Suppressor macrophage treated with lipopolysaccharide for 1 hour (primary cell): Measurements from ENCODE around the gene TMEM242.

Experiments used
- DNase-seq, 3 donors: peaks; one replicate each; pipeline ENCODE4 v3.0.0-alpha.2; 2020 to 2022

Gene TMEM242

GRCh38 chr6:157287923-157288322, 35.4 kb downstream of the TMEM242 start:
- DNase-seq = no peak

GRCh38 chr6:157287247-157287850, 36.0 kb downstream of the TMEM242 start:
- no peak for DNase-seq

DNA sequence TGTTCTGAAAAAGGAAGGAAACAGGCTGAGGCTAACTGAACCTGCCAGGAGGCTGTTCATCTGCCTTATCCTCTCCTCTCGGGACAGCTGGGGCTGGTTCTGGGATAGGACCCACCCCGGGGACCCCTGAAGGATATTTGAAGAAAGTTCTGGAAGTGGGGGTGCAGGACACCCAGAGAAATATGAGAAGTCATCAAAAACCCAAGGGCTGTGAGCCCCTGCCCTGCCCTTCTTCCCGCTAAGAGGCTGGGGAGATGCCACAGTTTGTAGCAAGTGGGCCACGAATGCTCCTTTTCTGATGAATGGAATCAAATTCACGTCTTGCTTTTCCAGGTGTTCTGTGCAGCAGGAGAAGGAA, 37.9 kb downstream of the TMEM242 start:
- DNase-seq = no peak

DNA sequence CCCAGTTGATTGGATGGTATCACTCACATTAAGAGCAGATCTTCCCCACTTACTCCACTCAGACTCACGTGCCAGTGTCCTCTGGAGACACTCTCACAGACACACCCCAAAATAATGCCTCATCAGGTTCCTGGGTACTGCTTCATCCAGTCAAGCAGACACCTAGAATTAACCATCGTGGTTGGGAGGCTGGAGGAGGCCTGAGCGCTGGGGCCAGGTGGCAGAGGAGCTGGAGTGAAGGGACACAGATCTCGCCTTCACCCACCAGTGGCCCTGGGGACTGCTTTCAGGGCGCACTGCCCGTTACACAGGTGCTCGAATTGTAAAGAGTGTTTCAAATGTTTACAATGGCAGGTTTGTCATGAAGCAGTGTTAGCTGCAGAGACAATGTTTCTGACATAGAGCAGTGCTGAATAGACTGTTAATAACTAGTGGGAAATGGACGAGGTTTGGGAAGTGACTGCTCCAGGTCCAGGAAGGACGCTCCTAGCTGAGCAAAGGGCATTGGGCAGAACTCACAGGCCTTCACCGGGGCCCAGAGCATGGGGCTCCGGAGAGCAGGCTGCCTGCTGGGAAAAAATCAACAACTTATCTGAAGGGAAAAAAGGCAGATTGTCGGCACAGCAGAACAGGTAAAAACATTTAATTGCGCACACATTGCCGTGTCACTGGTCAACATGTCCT, 38.4 kb downstream of the TMEM242 start:
- DNase-seq = no peak

DNA sequence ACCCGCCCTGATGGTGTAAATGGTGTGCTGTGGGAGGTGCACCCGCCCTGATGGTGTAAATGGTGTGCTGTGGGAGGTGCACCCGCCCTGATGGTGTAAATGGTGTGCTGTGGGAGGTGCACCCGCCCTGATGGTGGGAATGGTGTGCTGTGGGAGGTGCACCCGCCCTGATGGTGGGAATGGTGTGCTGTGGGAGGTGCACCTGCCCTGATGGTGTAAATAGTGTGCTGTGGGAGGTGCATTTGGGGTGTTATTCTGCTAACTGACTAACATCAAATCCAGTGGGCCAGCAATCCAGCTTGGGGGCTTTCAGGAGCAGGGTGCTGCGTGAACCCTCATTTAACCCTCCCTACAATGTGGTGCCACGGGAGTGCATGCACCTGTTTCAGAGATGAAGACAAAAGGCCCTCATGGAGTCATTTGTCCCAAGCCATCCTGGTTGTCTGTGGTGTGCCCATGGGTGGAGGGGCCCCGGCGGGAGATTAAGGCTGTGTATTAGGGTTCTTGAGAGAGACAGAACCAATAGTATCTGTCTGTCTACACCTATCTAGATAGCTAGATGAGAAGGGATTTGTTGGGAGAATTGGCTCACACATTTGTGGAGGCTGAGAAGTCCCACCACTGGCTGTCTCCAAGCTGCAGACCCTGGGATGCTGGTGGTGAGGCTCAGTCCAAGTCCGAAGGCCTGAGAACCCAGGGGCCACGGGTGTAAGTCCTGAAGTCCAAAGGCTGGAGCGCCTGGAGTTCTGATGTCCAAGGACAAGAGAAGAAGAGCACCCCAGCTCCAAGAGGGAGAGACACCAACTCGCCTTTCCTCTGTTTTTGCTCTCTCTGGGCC, 39.2 kb downstream of the TMEM242 start:
- DNase-seq = no peak

GRCh38 chr6:157283330-157283898, 39.9 kb downstream of the TMEM242 start:
- DNase-seq = no peak

DNA sequence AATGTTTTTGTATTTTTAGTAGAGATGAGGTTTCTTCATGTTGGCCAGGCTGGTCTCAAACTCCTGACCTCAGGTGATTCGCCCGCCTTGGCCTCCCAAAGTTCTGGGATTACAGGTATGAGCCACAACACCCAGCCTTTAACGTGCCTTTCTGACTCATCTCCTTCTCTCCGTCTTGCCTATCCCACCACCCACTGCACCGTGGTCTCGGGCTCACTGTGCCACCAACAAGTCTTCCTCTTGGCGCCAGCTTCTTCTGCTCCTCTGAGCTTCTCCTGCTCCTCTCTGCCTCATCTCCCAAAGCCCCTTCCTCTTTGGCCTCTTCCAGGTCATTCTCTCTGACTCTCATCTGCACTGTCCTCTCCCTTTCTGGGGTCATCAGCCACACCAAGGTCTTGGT, 41.0 kb downstream of the TMEM242 start:
- no peak for DNase-seq

DNA sequence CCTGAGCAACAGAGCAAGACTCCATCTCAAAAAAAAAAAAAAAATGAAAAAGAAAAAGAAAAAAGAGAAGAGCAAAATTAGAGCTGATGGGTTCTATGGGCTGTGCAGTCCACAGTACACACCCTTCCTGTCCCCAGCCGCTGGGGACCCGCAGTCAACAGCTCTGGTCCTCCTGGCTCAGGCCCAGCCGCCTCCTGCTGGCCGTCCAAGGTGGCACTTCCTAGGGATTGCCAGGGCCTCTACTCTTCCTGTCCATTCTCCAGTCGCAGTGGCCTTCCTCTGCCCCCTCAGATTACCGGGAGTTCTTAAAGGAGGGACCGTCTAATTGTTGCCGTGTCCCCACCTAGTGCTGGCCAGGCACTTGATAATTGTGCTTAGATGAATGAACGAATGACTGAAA, 41.7 kb downstream of the TMEM242 start:
- peak; percentile 34 to 65 (median 55) for DNase-seq

DNA sequence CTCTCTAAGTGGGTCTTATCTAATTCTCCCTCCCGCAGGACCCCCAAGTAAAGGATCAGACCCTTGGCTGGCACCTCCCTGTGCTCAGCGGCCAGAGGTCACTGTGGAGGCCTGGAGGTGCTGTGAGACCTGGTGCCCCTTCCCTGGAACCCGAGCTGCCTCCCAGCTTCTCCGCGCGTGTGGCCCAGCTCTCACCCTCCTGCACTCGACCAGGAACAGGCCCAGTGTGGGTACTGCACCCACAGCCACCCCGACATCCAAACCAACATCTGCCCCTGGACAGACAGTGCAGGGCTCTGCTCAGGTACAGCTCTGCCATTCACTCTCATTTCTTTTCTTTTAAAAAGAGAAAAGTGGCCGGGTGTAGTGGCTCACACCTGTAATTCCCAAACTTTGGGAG, 42.4 kb downstream of the TMEM242 start:
- DNase-seq = no peak

GRCh38 chr6:157280157-157280556, 43.2 kb downstream of the TMEM242 start:
- DNase-seq = no peak

GRCh38 chr6:157278171-157278570, 45.1 kb downstream of the TMEM242 start:
- no peak for DNase-seq

- no peak for DNase-seq
Measured at GRCh38 chr6:157276731-157277130, 46.6 kb downstream of the TMEM242 start.

GRCh38 chr6:157276134-157276532, 47.2 kb downstream of the TMEM242 start:
- DNase-seq = no peak

DNA sequence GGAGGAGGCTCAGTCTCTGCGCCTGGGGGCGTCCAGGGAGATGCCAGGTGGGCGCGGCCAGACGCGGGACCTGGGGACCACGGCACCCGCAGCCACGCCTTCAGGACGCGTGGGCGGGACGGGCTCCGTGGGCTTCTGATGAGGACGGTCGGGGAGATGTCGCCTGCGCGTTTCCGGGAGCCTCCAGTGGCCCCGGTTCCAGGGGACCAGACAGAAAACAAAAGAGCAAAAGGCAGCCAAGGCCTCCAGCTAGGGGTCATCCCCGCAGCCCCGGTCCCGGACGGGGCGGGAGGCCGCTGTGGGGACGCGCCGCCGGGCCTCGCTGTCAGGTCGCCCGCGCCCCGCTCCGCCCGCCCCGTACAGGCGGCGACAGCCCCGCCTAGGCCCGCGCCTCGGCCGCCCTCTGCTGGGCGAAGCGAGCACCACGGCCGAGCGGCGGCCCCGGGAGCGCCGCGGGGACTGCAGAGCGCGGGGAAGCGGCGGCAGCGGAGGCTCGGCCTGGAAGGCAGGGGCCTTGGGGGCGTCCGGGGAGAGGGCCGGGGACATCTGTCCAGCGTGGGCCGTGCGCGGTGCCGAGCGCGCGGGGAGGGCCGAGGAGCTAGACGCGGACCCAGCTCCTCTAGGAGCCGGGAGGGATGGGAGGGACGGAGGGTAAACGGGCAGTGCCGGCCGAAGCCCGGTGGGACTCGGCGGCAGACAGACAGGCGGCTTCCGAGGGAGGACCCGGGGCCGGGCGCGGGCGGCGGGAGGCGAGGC, 48.7 kb downstream of the TMEM242 start:
- peak; percentile 88 to 98 (median 93) for DNase-seq

- peak; percentile 42 to 69 (median 48) for DNase-seq
Measured at GRCh38 chr6:157273756-157274470, 49.4 kb downstream of the TMEM242 start.

- peak in 1 of 3 donors; percentile 26 for DNase-seq
Measured at GRCh38 chr6:157272866-157273755, 50.2 kb downstream of the TMEM242 start.

DNA sequence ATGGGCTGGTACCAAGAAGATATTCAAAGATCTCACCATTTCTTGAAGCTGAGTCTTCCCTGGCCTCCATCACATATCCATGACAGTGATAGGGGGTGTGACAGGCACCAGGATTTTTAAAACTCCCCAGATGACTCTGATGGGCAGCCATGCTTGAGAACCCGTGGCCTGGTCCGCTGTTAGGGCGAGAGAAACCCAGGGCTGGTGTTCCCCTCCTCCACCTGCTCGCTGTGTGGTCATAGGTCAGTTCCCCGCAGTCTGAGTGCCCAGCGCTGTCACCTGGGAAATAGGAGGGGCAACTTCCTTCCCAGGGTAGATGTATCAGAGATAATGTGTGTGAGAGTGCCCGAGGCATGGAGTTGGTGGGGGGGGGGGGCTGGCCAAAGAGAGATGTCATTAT, 50.9 kb downstream of the TMEM242 start:
- no peak for DNase-seq

DNA sequence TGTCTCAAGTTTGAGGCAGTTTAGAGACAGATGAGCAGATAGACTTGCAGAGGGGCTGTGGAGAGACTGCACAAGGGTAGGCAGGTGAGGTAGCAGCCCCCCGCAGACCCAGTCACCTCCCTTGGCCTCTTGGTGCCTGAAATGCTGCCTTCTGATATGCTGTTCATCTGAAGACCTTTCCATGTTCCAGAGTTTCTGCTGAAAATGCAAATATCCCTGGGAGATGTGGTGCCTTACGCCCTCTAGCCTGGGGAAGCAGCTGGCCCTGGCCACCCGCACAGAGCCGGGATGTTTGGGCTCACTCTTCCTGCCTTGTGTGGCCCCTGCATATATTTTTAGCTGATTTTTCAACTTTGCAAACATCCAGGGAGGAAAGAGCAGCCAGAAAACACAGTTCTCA, 51.4 kb downstream of the TMEM242 start:
- no peak for DNase-seq

DNA sequence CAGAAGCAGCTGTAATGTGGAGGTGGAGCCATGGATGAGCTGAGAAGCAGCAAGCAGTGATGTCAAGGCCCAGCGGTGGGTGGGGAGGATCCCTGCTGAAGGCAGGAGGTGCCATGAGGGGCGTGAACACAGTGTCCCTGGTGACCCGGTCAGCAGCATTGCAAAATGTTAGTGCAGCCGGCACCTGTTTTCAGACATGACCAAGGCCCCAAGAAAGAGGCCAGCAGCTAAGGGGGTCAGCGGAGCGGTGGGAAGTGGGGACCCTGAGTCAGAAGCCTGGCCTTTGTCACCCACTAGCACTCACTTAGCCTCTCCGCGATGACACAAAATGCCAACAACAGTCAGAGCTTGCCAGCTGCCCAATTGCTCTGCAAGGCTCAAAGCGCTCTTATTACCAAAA, 51.9 kb downstream of the TMEM242 start:
- DNase-seq = peak in 2 of 3 donors; percentile 1 to 32

DNA sequence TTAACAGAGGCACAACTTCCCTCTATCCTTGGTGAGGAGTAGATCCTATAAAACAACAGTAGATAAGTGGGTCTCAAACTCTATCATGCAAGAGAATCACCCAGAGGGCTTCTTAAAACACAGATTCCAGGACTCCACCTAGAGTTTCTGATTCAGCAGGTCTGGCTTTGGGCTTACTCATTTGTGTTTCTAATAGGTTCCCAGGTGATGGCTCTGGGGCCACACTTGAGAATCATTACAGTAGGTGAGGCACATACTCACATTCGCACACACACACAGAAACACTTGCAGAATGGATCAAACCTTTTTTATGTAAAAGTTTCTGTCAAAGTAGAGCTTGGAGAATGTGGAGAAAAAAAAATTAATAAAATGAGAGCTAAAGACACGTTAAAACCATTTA, 52.4 kb downstream of the TMEM242 start:
- no peak for DNase-seq

DNA sequence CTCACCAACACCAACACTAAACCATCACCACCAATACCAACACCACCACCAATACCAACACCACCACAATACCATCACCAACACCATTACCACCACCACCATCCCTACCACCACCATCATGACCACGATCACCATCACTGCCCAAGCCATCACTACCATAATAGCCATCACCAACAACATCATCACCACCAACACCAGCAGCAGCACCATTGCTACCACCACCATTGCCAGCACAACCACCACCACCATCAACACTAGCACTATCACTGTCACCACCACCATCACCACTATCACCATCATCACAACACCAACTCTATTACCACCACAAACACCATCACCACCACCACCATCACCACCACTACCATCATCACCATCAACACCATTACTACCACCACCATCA, 53.0 kb downstream of the TMEM242 start:
- no peak for DNase-seq
